Activated CD4-positive, CD25-positive, alpha-beta regulatory T cell treated with anti-CD3 and anti-CD28 coated beads, Interleukin-2, amount 50 U/mL, for 24 hours (primary cell): ENCODE measurements around the gene RNF20.
"Not testable (repeated sequence)": the region's sequence is repeated elsewhere in the genome, so short reads cannot be mapped to it uniquely, and the experiment has no call there.

Source experiments
- ATAC-seq, 2 donors: fragments of 150-1000 bp; cut with Tn5 transposase; one replicate each; pipeline ENCODE4 v1.10.0; 2021; ENCODE audit warnings: mild to moderate bottlenecking in 1 of 2, moderate library complexity in 1 of 2

The RNF20 gene

GRCh38 chr9:101533334-101534204 is at the start of gene RNF20:
Gene RNF20 (plus strand): TSS chr9:101533853. CDS start chr9:101535424, 1,571 bp downstream.
- peak; percentile 96 for ATAC-seq

- no peak for ATAC-seq
Measured at GRCh38 chr9:101484046-101484445, 49.6 kb upstream of the RNF20 start.

GRCh38 chr9:101485924-101486692 is 47.5 kb upstream of the RNF20 start:
- no peak for ATAC-seq

GRCh38 chr9:101486693-101487442 is 46.8 kb upstream of the RNF20 start:
- ATAC-seq, result peak in 1 of 2 donors; percentile 21

GRCh38 chr9:101487443-101487840 is 46.2 kb upstream of the RNF20 start:
- ATAC-seq, result no peak

- no peak for ATAC-seq
Measured at GRCh38 chr9:101495810-101496209, 37.8 kb upstream of the RNF20 start.

- no peak for ATAC-seq
Measured at GRCh38 chr9:101498323-101498722, 35.3 kb upstream of the RNF20 start.

- no peak for ATAC-seq
Measured at GRCh38 chr9:101504188-101504587, 29.5 kb upstream of the RNF20 start.

GRCh38 chr9:101508211-101508610 is 25.4 kb upstream of the RNF20 start:
- ATAC-seq, result no peak

GRCh38 chr9:101509572-101509971 is 24.1 kb upstream of the RNF20 start:
- no peak for ATAC-seq

- peak; percentile 35 to 71 for ATAC-seq
Measured at GRCh38 chr9:101510459-101510858, 23.2 kb upstream of the RNF20 start.

GRCh38 chr9:101511009-101511408 is 22.6 kb upstream of the RNF20 start:
- no peak for ATAC-seq

- ATAC-seq, result no peak
Measured at GRCh38 chr9:101512116-101512515, 21.5 kb upstream of the RNF20 start.

- ATAC-seq, result no peak
Measured at GRCh38 chr9:101513351-101513750, 20.3 kb upstream of the RNF20 start.

GRCh38 chr9:101514071-101514470 is 19.6 kb upstream of the RNF20 start:
- ATAC-seq, result no peak

- no peak for ATAC-seq
Measured at GRCh38 chr9:101516655-101517054, 17.0 kb upstream of the RNF20 start.

GRCh38 chr9:101518489-101518888 is 15.2 kb upstream of the RNF20 start:
- not testable (repeated sequence) for ATAC-seq

GRCh38 chr9:101524371-101524770 is 9.3 kb upstream of the RNF20 start:
- ATAC-seq, result no peak

- no peak for ATAC-seq
Measured at GRCh38 chr9:101527066-101527465, 6.6 kb upstream of the RNF20 start.

- no peak for ATAC-seq
Measured at GRCh38 chr9:101528015-101528414, 5.6 kb upstream of the RNF20 start.

GRCh38 chr9:101530076-101530711 is 3.5 kb upstream of the RNF20 start:
- peak; percentile 26 to 27 for ATAC-seq

- ATAC-seq, result no peak
Measured at GRCh38 chr9:101536351-101536750, 2.7 kb downstream of the RNF20 start.

- no peak for ATAC-seq
Measured at GRCh38 chr9:101536938-101537337, 3.3 kb downstream of the RNF20 start.
